GM19452 (cell line): ENCODE measurements around the gene ADAMTSL1.

Experiments used
- ATAC-seq: cut with Tn5 transposase; IDR thresholded peaks from one replicate; pipeline ENCODE4 v1.9.1; 2021; ENCODE audit not compliant: unreplicated experiment

The ADAMTSL1 gene

GRCh38 chr9:18692268-18692667 is 218.3 kb downstream of the ADAMTSL1 start:
- no peak for ATAC-seq

- ATAC-seq = no peak
Observed at GRCh38 chr9:18692962-18693361, 219.0 kb downstream of the ADAMTSL1 start.

GRCh38 chr9:18694959-18695668 is 221.2 kb downstream of the ADAMTSL1 start:
- ATAC-seq = no peak

- no peak for ATAC-seq
Observed at GRCh38 chr9:18698992-18699391, 225.0 kb downstream of the ADAMTSL1 start.

- ATAC-seq = no peak
Observed at GRCh38 chr9:18699764-18700163, 225.8 kb downstream of the ADAMTSL1 start.

- no peak for ATAC-seq
Observed at GRCh38 chr9:18700714-18701113, 226.8 kb downstream of the ADAMTSL1 start.

- ATAC-seq = no peak
Observed at GRCh38 chr9:18703151-18703900, 229.4 kb downstream of the ADAMTSL1 start.

- ATAC-seq = no peak
Observed at GRCh38 chr9:18703901-18704379, 230.0 kb downstream of the ADAMTSL1 start.

- no peak for ATAC-seq
Observed at GRCh38 chr9:18705796-18706392, 231.9 kb downstream of the ADAMTSL1 start.

- ATAC-seq = no peak
Observed at GRCh38 chr9:18706648-18707047, 232.7 kb downstream of the ADAMTSL1 start.

- no peak for ATAC-seq
Observed at GRCh38 chr9:18707061-18707461, 233.1 kb downstream of the ADAMTSL1 start.

- no peak for ATAC-seq
Observed at GRCh38 chr9:18707489-18708205, 233.7 kb downstream of the ADAMTSL1 start.

GRCh38 chr9:18708429-18708828 is 234.5 kb downstream of the ADAMTSL1 start:
- ATAC-seq = no peak

- ATAC-seq = no peak
Observed at GRCh38 chr9:18710065-18710464, 236.1 kb downstream of the ADAMTSL1 start.

- ATAC-seq = no peak
Observed at GRCh38 chr9:18717759-18718158, 243.8 kb downstream of the ADAMTSL1 start.

- no peak for ATAC-seq
Observed at GRCh38 chr9:18718393-18718792, 244.4 kb downstream of the ADAMTSL1 start.

- no peak for ATAC-seq
Observed at GRCh38 chr9:18718932-18719331, 245.0 kb downstream of the ADAMTSL1 start.

- ATAC-seq = no peak
Observed at GRCh38 chr9:18720691-18721090, 246.7 kb downstream of the ADAMTSL1 start.

- no peak for ATAC-seq
Observed at GRCh38 chr9:18721267-18721994, 247.5 kb downstream of the ADAMTSL1 start.

GRCh38 chr9:18721995-18722310 is 248.0 kb downstream of the ADAMTSL1 start:
- ATAC-seq = no peak

GRCh38 chr9:18722882-18723281 is 248.9 kb downstream of the ADAMTSL1 start:
- no peak for ATAC-seq
